NT2/D1 (cell line): ENCODE measurements around the gene SLC25A14.

Source experiments
- SUZ12 ChIP-seq: IDR thresholded peaks from 2 replicates; pipeline ENCODE4 v1.6.1; 2011; ENCODE audit not compliant: insufficient read length, insufficient read depth; ENCODE audit errors: extremely low read depth
- YY1 ChIP-seq: IDR thresholded peaks from 2 replicates; pipeline ENCODE4 v1.6.1; 2011; ENCODE audit not compliant: insufficient read length, insufficient read depth
- ZNF274 ChIP-seq: IDR thresholded peaks from 2 replicates; pipeline ENCODE4 v1.6.1; 2011; ENCODE audit warnings: mild to moderate bottlenecking, low read depth, low read length

DNA sequence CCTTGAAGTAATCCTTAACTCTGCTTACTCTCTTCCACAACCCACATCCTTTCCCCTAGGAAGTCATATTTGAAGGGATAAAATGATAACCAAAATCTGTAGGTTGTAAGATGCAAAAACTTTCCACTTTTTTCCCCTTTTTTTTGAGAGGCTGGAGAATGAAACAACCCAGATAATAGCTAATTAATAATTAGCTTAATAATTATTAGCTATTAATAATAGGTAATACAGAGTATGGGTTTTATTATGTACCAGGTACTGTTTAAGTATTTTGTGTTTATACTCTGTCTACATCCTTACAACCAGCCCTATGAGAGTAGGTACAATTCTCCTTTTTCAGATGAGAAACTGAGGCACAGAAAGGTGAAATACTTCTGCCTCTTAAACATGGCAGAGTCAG lies 36.4 kb downstream of the SLC25A14 start:
- TF ChIP-seq ZNF274 (no peak), YY1 (no peak), SUZ12 (no peak)
